H9 (cell line): ENCODE measurements around the gene THSD4. TPM values are rescaled to one million over a fixed set of nuclear protein-coding genes. Genes with fewer than 3 reads are reported as not detected.

Experiments used
- DNase-seq: peaks from one replicate; pipeline ENCODE4 v3.0.0-alpha.2; 2017
- H2AFZ ChIP-seq: one replicate; pipeline ENCODE4 v1.6.1; 2013; ENCODE audit warnings: mild to moderate bottlenecking, low read length, control low read depth, moderate library complexity
- H2AK5ac ChIP-seq: 2 replicates; pipeline ENCODE4 v1.6.1; 2013; ENCODE audit warnings: low read length, control low read depth, mixed read lengths; ENCODE audit not compliant: insufficient read length
- H2BK120ac ChIP-seq: one replicate; pipeline ENCODE4 v1.6.1; 2013; ENCODE audit warnings: low read depth, mild to moderate bottlenecking, low read length, control low read depth, inconsistent platforms; ENCODE audit not compliant: poor library complexity, severe bottlenecking
- H2BK12ac ChIP-seq: 2 replicates; pipeline ENCODE4 v1.6.1; 2013; ENCODE audit warnings: low read length, control low read depth, mixed read lengths, low read depth; ENCODE audit not compliant: insufficient read length
- H2BK15ac ChIP-seq: 2 replicates; pipeline ENCODE4 v1.6.1; 2013; ENCODE audit warnings: low read depth, low read length, control low read depth
- H2BK20ac ChIP-seq: one replicate; pipeline ENCODE4 v1.6.1; 2013; ENCODE audit warnings: low read depth, mild to moderate bottlenecking, low read length, control low read depth, inconsistent platforms; ENCODE audit not compliant: poor library complexity, severe bottlenecking
- H2BK5ac ChIP-seq: 2 replicates; pipeline ENCODE4 v1.6.1; 2013; ENCODE audit warnings: low read length, control low read depth, mixed read lengths; ENCODE audit not compliant: insufficient read length
- H3K14ac ChIP-seq: 2 replicates; pipeline ENCODE4 v1.6.1; 2013; ENCODE audit warnings: low read length, control low read depth; ENCODE audit not compliant: insufficient read depth
- H3K18ac ChIP-seq: 2 replicates; pipeline ENCODE4 v1.6.1; 2013; ENCODE audit warnings: low read depth, mild to moderate bottlenecking, mixed read lengths, low read length, control low read depth; ENCODE audit not compliant: insufficient read length
- H3K23ac ChIP-seq: 2 replicates; pipeline ENCODE4 v1.6.1; 2013; ENCODE audit warnings: low read length, control low read depth, mixed read lengths, low read depth; ENCODE audit not compliant: insufficient read length
- H3K23me2 ChIP-seq: 2 replicates; pipeline ENCODE4 v1.6.1; 2013; ENCODE audit warnings: low read depth, mild to moderate bottlenecking, mixed read lengths, low read length, control low read depth; ENCODE audit not compliant: insufficient read length, poor library complexity, severe bottlenecking
- H3K27ac ChIP-seq: 2 replicates; pipeline ENCODE4 v1.5.1; 2013; ENCODE audit warnings: low read length, control low read depth, mixed read lengths, low read depth; ENCODE audit not compliant: insufficient read length
- H3K27me3 ChIP-seq: 2 replicates; pipeline ENCODE4 v1.6.1; 2013; ENCODE audit warnings: low read length, control low read depth, inconsistent platforms; ENCODE audit not compliant: insufficient read depth
- H3K4ac ChIP-seq: 2 replicates; pipeline ENCODE4 v1.6.1; 2013; ENCODE audit warnings: low read depth, mild to moderate bottlenecking, control low read depth, inconsistent platforms, low read length, moderate library complexity
- H3K4me1 ChIP-seq: 2 replicates; pipeline ENCODE4 v1.6.1; 2013; ENCODE audit warnings: low read length, control low read depth, inconsistent platforms; ENCODE audit not compliant: insufficient read depth
- H3K4me2 ChIP-seq: 2 replicates; pipeline ENCODE4 v1.6.1; 2013; ENCODE audit warnings: low read length, control low read depth, mixed read lengths; ENCODE audit not compliant: insufficient read length, insufficient read depth
- H3K56ac ChIP-seq: 2 replicates; pipeline ENCODE4 v1.6.1; 2013; ENCODE audit warnings: low read depth, mild to moderate bottlenecking, mixed read lengths, low read length, control low read depth; ENCODE audit not compliant: insufficient read length
- H3K79me1 ChIP-seq: 2 replicates; pipeline ENCODE4 v1.6.1; 2013; ENCODE audit warnings: low read depth, mild to moderate bottlenecking, moderate library complexity, low read length, control low read depth, inconsistent platforms; ENCODE audit not compliant: insufficient read depth, poor library complexity, severe bottlenecking
- H3K79me2 ChIP-seq: 2 replicates; pipeline ENCODE4 v1.6.1; 2013; ENCODE audit warnings: low read length, control low read depth, inconsistent platforms; ENCODE audit not compliant: insufficient read depth
- H3K9ac ChIP-seq: 2 replicates; pipeline ENCODE4 v1.6.1; 2013; ENCODE audit warnings: low read length, control low read depth, mixed read lengths; ENCODE audit not compliant: insufficient read length; ENCODE audit errors: extremely low read depth
- H3K9me3 ChIP-seq: one replicate; pipeline ENCODE4 v1.6.1; 2013; ENCODE audit warnings: low read depth, low read length, inconsistent platforms; ENCODE audit not compliant: control insufficient read depth
- H3T11ph ChIP-seq: one replicate; pipeline ENCODE4 v1.6.1; 2013; ENCODE audit warnings: mild to moderate bottlenecking, low read length, control low read depth, inconsistent platforms
- H4K20me1 ChIP-seq: one replicate; pipeline ENCODE4 v1.6.1; 2013; ENCODE audit not compliant: control insufficient read depth, insufficient read length, insufficient read depth
- H4K5ac ChIP-seq: 2 replicates; pipeline ENCODE4 v1.6.1; 2013; ENCODE audit warnings: low read depth, mild to moderate bottlenecking, mixed read lengths, low read length, control low read depth; ENCODE audit not compliant: insufficient read length
- H4K8ac ChIP-seq: replicated peaks from 2 replicates; pipeline ENCODE4 v1.6.1; 2013; ENCODE audit warnings: low read length, control low read depth, mixed read lengths, low read depth; ENCODE audit not compliant: insufficient read length
- H4K91ac ChIP-seq: 2 replicates; pipeline ENCODE4 v1.6.1; 2013; ENCODE audit warnings: low read depth, mild to moderate bottlenecking, moderate library complexity, mixed read lengths, low read length, control low read depth; ENCODE audit not compliant: insufficient read length
- H3K27ac Mint-ChIP-seq, 3 experiments: 2 replicates in 2 of 3; 3 replicates in 1 of 3; pipeline ENCODE4 v1.8.0; 2020 to 2021; ENCODE audit warnings: mixed read lengths in 3 of 3, mild to moderate bottlenecking in 1 of 3, moderate library complexity in 1 of 3
- H3K27me3 Mint-ChIP-seq: 2 replicates; pipeline ENCODE4 v1.8.0; 2021; ENCODE audit warnings: low read depth, mild to moderate bottlenecking, moderate library complexity, mixed read lengths
- H3K36me3 Mint-ChIP-seq, 3 experiments: 2 replicates in 2 of 3; 3 replicates in 1 of 3; pipeline ENCODE4 v1.8.0; 2020 to 2021; ENCODE audit warnings: low read depth in 3 of 3, mixed read lengths in 3 of 3; ENCODE audit not compliant: insufficient read depth in 1 of 3
- H3K4me1 Mint-ChIP-seq, 2 experiments: 2 replicates each; pipeline ENCODE4 v1.8.0; 2020; ENCODE audit warnings: mixed read lengths in 2 of 2
- H3K4me3 Mint-ChIP-seq, 2 experiments: 2 replicates in 1 of 2; 3 replicates in 1 of 2; pipeline ENCODE4 v1.8.0; 2020 to 2021; ENCODE audit warnings: mild to moderate bottlenecking in 2 of 2, mixed read lengths in 2 of 2, moderate library complexity in 1 of 2
- H3K9me3 Mint-ChIP-seq, 2 experiments: 2 replicates in 1 of 2; 3 replicates in 1 of 2; pipeline ENCODE4 v1.8.0; 2020; ENCODE audit warnings: mild to moderate bottlenecking in 2 of 2, mixed read lengths in 2 of 2, moderate library complexity in 1 of 2
- WGBS: extraction: QIAGEN DNeasy Blood & Tissue Kit; methylation state at CpG from one replicate; pipeline ENCODE4 v1.1.7; 2013; ENCODE audit warnings: missing lambda C conversion rate, low lambda C conversion rate, mixed read lengths; ENCODE audit not compliant: insufficient read length; ENCODE audit errors: extremely low coverage; 5-methylcytosine and 5-hydroxymethylcytosine counted together
- total RNA-seq: library from RNA; stranded (reverse); gene quantifications from 2 replicates; pipeline ENCODE4 v1.2.1, GENCODE V29; 2021
- TF ChIP-seq, protein P1 (sequence below): fragments of 200-600 bp; sonication (generic); conservative IDR thresholded peaks from 3 replicates; pipeline ENCODE4 v1.8.0; 2021; ENCODE audit warnings: antibody characterized with exemption, mild to moderate bottlenecking

The THSD4 gene
- total RNA-seq, 1 experiment from 2014 or later: 5.5 TPM

DNA sequence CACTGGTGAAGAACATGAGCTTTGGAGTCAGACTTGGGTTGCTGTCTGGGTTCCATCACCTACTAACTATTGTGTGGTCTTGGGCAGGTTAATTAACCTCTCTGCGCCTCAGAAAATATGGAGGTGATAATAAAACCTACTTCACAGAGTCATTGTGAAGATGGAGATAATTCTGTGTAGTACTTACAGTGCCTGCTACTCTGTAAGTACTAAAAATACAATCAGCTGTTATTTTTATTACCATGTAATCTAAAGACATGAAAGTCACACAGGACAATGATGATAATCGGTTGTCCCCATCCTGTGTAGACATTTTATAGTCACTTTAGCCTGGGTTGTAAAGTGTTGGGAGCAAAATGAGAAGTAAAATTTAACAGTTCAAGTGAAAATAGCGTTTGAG lies 334.1 kb downstream of the THSD4 start:
- Histone ChIP-seq H3K14ac (no peak overlapping the region), H2BK120ac (no peak overlapping the region), H3K79me1 (no peaks in the 10 kb centered on the region), H4K91ac (no peak overlapping the region), H3K4me1 (no peaks in the 10 kb centered on the region), H2AFZ (no peak overlapping the region), H3K9me3 (no peaks in the 10 kb centered on the region), H3K23ac (no peak overlapping the region), H3K27ac (no peak overlapping the region), H3K23me2 (no peaks in the 10 kb centered on the region), H2BK20ac (no peak overlapping the region), H3K4ac (no peak overlapping the region), H3K9ac (no peak overlapping the region), H3K27me3 (no peaks in the 10 kb centered on the region), H2BK15ac (no peak overlapping the region), H3K4me2 (no peak overlapping the region), H2BK12ac (no peak overlapping the region), H2BK5ac (no peak overlapping the region), H4K8ac (no peak overlapping the region), H3K18ac (no peak overlapping the region), H4K20me1 (no peaks in the 10 kb centered on the region), H2AK5ac (no peak overlapping the region), H3T11ph (no peak overlapping the region), H3K56ac (no peak overlapping the region), H3K79me2 (no peaks in the 10 kb centered on the region), H4K5ac (no peak overlapping the region)
- Mint-ChIP-seq H3K9me3 (no peaks in the 10 kb centered on the region), H3K4me3 (no peak overlapping the region), H3K27ac (no peak overlapping the region), H3K36me3 (no peaks in the 10 kb centered on the region), H3K27me3 (no peaks in the 10 kb centered on the region), H3K4me1 (peaks cover 13 to 15% of the 10 kb centered on the region in 2 experiments)
- DNase-seq: no peak
- TF ChIP-seq, protein P1, sequence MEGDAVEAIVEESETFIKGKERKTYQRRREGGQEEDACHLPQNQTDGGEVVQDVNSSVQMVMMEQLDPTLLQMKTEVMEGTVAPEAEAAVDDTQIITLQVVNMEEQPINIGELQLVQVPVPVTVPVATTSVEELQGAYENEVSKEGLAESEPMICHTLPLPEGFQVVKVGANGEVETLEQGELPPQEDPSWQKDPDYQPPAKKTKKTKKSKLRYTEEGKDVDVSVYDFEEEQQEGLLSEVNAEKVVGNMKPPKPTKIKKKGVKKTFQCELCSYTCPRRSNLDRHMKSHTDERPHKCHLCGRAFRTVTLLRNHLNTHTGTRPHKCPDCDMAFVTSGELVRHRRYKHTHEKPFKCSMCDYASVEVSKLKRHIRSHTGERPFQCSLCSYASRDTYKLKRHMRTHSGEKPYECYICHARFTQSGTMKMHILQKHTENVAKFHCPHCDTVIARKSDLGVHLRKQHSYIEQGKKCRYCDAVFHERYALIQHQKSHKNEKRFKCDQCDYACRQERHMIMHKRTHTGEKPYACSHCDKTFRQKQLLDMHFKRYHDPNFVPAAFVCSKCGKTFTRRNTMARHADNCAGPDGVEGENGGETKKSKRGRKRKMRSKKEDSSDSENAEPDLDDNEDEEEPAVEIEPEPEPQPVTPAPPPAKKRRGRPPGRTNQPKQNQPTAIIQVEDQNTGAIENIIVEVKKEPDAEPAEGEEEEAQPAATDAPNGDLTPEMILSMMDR: no peak
- WGBS: 0% methylated on average over 1 of the region's 3 CpGs
